NCI-H1930 (cell line): ENCODE data around the gene PGM2L1.
A peak's percentile ranks its signal among the peaks of the same experiment; 100 is the strongest.
"Not testable (repeated sequence)": the region's sequence is repeated elsewhere in the genome, so short reads cannot be mapped to it uniquely, and the experiment has no call there.

Source experiments
- DNase-seq, 2 experiments: peaks; one replicate each; lab custom pipeline; 2025; lab: John Stamatoyannopoulos, UW

The PGM2L1 gene

DNA sequence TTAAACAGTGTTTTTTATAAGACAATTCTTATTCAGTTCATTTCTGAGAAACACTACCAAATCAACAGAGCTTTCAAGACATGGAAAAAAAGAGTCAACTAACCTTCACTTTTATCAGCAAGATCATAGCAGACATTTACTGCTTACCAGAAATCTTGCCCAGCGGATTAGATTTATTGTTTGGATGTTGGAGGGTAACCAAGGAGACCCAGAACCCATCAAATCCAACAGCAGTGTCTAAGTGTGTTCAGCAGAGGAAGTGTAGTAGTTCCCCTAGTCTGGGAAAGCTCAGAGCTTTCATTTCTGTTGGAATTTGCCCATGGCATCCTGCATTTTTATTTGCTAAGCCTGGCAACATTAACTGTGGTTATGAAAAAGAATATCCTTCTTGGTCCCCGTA lies 2.4 kb upstream of the PGM2L1 start:
- DNase-seq, result no peak

DNA sequence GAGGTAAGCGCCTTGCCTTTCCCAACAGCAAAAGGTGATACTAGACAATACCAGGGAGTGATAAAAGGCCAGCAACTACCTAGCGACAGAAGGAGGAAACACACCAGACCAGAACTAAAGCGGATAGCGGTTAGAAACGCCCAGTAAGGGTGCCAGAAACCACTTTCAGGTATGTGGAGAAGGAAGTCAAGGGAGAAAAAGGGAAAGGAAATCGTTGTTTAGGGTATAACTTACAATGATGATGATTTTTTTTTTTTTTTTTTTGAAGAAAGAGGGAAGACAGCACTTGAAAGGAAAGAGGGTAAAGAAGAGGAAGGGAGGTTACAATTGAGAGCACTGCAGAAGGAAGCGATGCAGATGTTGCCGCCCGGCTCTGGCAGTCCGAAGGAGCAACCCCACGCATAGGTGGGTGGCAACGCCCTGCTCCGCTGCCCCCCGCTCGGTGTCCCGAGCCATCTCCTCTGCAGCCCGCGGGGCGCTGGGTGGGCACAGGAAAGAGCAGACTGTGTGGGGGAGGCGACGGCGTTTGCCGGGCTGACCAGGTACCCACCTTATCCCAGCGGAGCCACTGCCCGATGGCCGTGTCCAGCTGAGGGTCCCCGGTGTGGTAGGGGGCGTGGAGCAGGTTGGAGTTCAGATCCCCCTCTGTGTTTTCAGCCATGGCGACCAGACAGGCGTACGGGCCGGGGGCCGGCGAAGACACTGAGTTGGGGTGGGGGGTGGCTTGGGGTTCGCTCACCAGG lies 561 bp downstream of the PGM2L1 start:
- no peak for DNase-seq

DNA sequence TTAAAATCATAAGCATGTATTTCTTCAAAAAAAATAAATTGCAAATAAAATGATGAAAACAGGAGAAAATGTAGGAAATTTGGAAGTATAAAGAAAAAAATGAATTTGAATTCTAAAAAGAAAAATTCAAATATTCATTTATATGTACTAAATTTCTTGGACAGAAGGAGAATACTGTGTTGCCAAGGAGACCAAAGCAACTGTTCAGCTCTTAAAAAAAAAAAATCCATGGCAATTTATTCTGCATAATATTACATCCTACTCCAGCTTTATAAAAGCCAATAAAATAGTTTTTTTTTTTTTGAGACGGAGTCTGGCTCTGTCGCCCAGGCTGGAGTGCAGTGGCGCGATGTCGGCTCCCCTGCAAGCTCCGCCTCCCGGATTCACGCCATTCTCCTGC lies 6.0 kb downstream of the PGM2L1 start:
- no peak for DNase-seq

DNA sequence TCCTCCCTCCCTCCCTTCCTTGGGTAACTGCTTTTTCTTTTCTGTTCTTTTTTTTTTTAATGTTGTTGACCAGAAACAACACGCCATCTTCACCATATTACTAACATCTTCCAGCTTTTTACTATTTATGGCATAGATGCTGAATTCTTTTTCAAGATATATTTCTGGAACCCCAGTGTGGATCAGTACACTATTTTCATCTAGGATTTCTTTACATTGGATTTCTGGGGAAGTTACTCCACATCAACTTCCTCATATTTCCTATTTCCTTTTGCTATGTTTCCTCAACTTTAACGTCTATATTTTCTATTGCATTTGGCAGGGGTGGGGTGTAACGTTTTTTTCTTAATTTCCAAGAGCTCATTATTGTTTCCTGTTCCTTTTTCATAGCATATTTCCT lies 7.0 kb downstream of the PGM2L1 start:
- DNase-seq, result no peak

DNA sequence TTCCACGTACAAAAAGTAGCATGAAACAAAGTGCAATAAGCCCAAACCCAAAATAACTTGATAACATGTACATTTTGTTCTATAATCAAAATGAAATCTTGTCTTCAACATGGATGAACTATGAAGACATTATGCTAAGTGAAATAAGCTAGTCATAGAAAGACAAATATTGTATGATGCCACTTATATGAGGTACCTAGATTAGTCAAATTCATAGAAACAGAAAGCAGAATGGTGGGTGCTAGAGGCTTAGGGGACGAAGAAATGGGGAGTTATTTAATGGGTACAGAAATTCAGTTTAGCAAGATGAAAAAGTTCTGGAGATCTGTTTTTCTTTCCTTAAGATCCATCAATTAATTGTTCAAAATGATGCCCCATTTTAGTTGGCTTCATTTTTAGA lies 7.5 kb downstream of the PGM2L1 start:
- no peak for DNase-seq

DNA sequence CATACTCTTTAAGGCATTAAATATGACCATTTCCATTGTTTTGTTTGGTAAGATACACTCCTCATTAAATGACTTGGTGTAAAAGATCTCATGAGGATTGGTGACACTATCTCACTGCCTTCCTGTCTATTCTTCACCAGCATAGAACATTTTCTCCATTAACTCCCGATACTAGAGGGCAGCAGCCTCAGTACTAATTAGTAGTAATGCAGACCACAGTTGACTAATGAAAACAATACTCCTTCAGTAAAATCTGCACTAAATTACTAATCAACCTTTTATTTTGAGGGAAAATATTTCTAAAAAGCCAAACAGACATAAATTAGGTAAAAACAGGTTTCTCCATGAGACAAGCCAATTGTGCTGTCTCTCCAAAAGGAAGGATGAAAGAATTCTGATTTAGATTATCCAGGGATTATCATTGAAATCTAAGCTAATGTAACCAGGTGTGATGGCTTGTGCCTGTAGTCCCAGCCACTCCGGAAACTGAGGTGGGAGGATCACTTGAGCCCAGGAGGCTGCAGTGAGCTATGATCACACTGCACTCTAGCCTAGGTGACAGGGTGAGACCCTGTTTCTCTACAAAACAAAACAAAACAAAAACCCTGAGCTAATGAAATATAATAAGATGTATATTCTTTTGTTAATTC lies 9.4 kb downstream of the PGM2L1 start:
- peak; percentile 41 to 55 for DNase-seq

DNA sequence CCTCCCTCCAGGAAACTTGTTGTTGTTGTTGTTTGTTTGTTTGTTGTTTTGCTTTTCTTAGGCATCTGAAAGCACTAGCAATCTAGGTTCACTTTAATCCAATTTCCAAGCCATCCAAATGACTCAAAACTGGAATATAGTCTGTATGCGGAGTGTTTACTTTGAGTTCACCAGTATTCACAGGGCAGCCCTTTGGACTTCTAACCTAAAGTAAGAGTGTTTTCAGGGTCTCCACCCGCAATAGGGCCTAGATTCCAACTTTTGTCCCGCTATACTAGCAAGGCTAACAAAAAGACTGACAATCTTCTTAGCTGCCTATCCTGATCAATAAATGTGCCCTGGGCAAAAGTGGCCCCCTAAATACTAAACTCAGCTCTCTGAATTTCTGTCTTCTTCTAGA lies 13.6 kb downstream of the PGM2L1 start:
- no peak for DNase-seq

DNA sequence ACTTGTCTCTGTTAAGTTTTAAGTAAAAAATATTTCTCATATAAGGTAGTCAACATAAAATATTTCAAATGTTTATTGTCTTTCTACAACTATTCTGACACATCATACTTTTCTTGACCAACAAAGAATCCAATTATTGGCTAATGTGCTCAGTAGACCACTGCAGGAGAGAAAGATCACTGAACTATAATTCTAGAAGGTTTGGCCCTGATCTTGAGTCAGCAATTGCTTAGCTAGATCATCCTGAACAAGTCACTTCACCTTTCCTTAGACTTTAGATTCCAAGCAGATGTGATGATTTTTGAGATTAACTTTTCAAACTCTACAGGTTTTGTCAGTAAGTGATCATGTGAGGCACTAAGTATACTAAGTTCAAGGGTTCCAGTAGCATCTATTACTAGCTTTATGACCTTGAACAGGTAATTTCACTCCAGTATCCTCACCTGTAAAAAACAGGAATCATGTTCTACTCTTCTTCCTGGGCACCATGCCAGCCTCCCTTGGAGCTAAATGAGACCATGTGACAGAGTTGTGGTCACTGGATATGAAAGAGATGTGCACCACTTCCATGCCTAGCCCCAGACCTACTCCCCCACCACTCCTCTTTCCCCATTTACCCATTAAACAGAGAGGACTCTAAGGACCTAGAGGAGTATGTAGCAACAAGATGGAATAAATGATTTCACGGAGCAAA lies 17.3 kb downstream of the PGM2L1 start:
- DNase-seq, result peak in 1 of 2 experiments; percentile 17

DNA sequence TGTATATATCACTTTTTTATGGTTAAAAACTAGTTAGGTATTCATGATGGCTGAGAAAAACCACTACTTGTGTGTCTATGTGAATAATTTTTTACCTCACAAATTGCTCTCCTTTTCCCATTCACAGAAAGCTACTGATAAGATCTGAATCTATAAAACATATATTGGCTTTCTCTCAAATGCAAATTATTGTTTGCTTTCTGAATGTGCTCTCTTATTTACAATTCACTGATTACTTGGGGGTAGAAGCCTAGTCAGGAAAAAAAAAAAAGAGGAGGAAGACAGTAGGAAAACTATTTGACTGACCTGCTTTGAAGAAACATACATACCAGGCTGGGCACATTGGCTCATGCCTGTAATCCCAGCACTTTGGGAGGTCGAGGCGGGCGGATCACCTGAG lies 20.5 kb downstream of the PGM2L1 start:
- DNase-seq, result no peak

DNA sequence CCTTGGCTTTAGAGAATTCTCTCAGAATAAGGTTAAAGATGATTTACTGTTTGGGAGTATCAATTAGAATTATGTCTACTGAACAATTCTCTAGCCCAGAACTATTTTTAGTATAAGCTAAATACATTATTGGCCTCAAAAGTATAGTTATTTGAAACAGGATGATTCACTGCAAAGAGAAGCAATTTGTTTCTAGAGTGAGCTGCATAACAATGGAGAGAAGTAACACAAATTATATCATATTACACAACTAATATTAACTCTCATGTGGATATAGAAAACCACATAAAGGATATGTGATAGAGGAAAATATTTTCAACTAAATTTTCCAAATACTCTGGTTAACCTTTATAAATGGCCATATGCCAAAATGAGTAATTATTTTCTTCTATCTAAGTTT lies 24.9 kb downstream of the PGM2L1 start:
- no peak for DNase-seq

DNA sequence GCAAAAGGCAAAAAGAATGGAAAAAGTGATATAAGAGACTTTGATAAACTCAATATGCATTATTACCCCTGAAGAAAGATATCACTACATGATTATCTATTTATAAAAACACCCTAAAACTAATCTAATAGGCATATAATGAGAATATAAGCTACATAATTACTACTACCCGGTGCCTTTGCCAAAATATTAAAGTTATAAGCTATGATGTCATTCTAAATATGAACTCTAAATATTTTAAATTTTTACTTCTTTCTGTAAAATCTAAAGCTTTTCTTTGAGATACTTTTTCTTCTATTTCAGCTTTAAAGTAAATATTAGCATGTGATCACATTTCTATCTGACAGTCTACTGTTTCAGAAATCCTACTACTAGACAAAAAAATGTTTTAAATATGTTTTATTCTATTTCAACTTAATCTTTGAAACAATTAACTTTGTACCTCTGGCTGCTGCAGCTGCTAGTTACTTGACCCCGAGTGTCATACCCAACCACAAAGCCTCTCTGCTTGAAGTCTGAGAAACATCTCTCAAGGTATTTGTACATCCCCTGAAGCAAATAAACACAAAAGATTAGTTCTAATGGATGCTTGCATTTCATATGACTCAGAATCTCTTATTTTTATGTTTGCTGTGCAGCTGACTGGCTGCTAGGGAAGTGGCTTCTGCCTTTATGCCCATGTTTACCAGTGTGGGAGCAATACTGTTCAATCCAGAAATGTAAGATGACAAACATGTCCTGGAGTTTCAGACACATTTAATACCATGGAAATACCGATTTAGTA lies 26.8 kb downstream of the PGM2L1 start:
- DNase-seq, result peak; percentile 80 to 86

DNA sequence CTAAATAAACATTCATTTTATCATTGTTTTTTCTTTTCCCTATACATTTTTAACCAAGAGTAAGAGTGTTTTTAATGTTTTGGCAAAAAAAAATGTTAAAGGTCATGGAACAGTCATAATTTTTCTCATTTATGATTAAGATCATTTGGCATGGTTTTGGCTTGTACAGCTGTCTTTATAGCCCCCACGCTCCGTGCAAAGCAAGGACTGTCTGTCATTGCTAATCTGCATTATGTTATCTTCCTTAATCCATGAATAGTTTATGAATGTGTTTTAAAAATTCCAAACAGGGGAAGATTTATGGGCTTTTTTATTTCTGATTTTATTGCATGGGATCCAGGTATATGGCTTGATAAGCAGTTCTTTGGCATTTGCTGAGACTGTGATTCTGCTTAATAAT lies 28.1 kb downstream of the PGM2L1 start:
- DNase-seq, result no peak

DNA sequence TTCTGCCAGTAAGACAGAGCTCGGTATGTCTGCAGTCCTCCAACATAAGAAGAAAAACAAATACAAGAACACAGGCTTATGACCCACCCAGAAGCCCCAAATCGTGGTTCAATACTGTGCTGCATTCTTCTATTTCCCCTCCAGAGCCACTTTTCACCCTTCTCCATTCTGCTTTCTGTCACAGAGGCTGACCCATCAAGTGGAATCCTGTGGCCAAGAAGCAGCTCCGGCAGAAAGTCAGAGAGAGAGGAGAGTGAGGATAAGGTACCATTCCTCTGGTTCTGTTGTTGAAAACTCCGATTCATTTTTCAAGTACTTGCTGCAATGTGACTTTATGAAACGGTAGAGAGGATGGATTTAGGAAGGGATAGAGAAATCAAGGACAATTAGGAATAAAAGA lies 30.4 kb downstream of the PGM2L1 start:
- no peak for DNase-seq

DNA sequence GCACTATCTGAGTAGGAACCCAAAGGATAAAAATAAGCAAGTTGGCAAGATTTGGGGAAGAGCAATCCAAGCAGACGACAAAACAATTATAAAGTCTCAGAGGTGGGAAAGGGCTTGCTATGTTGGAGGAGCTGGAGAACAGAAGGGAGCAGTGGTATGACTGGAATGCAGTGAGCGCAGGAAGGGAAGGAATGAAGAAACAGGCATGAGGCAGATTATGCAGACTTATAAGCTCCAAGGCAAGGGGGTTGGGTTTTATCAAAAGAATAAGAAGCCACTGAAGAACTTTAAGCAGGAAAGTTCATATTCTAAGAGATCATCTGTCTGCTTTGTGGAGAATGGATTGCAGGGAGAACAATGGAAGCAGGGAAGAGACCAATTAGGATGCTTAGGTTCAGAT lies 31.7 kb downstream of the PGM2L1 start:
- DNase-seq, result no peak

DNA sequence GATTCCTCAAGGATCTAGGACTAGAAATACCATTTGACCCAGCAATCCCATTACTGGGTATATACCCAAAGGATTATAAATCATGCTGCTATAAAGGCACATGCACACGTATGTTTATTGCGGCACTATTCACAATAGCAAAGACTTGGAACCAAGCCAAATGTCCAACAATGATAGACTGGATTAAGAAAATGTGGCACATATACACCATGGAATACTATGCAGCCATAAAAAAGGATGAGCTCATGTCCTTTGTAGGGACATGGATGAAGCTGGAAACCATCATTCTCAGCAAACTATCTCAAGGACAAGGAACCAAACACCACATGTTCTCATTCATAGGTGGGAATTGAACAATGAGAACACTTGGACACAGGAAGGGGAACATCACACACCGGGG lies 32.4 kb downstream of the PGM2L1 start:
- not testable (repeated sequence) for DNase-seq

DNA sequence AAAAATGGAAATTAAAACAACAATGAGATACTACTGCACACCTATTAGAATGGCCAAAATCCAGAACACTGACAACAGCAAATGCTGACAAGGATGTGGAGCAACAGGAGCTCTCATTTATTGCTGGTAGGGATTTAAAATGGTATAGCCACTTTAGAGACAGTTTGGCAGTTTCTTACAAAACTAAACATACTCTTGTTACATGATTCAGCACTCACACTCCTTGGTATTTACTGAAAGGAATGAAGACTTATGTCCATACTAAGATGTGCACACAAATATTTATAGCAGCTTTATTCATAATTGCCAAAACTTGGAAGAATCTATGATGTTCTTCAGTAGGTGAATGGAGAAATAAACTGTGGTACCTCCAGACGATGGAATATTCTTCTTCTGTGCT lies 40.8 kb downstream of the PGM2L1 start:
- DNase-seq, result no peak

DNA sequence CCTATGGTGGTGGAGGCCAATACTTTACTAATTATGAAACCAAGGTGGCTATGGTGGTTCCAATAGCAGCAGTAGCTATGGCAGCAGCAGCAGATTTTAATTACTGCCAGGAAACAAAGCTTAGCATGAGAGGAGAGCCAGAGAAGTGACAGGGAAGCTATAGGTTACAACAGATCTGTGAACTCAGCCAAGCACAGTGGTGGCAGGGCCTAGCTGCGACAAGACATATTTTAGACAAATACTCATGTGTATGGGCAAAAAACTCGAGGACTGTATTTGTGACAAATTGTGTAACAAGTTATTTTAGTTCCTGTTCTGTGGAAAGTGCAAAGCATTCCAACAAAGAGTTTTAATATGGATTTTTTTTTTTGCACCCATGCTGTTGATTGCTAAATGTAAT lies 42.6 kb downstream of the PGM2L1 start:
- DNase-seq, result no peak

DNA sequence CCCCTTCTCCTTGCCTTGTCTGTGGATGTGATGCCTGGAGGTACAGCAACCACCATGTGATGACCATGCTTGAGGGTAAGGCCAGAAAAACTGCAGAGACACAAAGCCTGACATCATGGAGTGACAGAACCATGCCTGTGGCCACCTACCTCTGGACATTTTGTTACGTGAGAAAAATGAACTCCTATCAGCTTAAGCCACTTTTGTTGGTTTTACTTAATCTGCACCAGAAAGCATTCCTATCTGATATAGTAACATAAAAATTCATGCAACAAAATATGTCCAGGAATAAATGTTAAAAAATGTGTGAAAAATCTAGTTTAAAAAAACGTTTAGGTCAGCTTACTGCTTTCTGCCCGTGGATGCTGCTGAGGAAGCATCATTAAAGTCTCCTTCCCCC lies 44.2 kb downstream of the PGM2L1 start:
- no peak for DNase-seq

DNA sequence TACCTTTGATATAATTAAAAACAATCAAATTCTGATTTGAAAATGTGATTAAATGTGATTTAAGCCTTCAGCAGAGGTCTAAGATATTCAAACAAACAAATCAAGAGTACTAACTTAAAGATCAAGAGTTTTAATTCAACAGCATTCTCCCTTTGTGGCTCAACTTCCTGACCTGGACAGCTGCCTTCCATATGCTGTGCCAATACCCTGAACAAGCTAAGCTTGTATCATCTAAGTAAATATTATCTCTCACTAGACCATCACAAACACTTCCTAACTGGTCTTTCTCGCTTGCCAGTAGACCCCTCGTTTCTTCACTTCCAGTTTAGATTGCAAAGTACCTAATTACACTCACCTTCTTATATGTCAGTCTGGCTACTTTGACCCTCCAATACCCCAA lies 50.9 kb downstream of the PGM2L1 start:
- DNase-seq, result no peak

DNA sequence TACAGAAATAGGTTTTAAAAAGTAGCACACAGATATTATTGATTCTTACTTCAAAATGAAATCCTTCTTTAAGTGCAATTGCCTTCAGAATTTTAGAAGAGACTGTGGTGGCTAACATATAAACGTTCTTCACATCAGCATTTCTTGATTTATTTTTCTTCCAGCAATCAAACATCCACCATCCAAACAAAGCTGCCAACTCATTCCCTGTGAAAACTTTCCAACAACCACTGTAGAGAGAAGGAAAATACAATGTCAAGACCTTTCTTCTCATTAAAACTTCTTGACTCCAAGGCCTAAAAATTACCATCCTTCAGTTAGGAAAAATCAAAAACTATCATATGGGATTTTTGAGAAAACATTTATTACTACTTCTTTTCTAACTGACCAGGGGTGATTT lies 52.8 kb downstream of the PGM2L1 start:
- no peak for DNase-seq

DNA sequence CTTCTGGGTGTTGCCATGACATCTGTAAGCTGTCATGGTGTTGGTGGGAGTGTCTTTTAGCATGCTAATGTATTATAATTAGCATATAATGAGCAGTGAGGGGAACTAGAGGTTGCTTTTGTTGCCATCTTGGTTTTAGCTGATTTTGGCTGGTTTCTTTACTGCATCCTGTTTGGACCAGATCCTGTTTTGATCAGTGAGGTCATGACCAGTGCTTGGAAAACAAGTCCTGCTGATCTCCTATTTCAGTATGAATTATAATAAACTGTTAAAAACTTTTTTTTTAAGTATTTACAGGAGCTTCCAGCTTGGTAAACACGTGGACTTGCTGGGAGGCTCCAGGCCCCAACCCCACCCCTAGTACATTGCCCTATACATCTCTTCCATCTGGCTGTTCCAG lies 56.3 kb downstream of the PGM2L1 start:
- DNase-seq, result no peak

DNA sequence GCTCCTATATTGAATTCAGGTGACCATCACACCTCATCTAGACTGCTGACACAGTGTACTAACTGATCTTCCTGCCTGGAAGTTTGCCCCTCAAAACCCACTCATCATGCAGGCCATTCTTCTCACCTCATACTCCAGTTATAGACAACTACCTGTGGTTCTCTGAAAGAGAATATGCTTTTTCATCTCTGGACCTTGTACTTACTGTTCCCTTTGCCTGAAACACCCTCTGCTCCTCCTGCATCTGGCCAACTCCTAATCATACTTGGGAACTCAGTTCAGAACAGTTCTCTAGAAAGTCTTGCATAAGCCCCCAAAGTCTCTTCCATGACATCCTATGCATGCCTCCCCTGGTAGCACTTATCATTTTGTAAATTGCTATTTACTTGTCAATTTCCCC lies 58.6 kb downstream of the PGM2L1 start:
- no peak for DNase-seq

DNA sequence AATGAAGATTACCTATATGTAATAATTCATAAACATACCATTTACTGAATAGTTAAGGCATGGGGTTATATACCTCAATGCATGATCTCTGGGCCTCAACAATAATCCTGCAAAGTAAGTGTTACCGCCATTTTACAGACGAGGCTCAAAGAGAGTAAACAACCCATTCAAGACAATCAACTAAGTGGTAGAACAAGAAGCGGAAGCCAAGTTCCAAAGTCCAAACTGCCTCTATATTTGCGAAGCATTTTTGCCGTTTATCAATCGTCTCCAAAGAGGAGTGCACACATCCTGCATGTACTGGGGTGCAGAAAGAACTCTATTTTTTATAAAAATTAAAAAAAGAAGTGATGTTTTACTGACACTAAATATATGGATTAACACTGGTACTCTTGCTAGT lies 59.3 kb downstream of the PGM2L1 start:
- DNase-seq, result no peak
